KBM-7 (cell line): Measurements from ENCODE around the gene GRIN2C.

Experiments used
- DNase-seq: peaks from one replicate; pipeline ENCODE4 v3.0.0-alpha.2; 2015
- in situ Hi-C: fragments of 300-500 bp; cut with MboI; formaldehyde crosslinking; loops from 2 replicates; pipeline ENCODE4 v1.14.3; 2020; ENCODE audit warnings: low sequenced_read_pairs, low pct_unique_long_range_greater_than_20kb, mixed read lengths

Gene GRIN2C

DNA sequence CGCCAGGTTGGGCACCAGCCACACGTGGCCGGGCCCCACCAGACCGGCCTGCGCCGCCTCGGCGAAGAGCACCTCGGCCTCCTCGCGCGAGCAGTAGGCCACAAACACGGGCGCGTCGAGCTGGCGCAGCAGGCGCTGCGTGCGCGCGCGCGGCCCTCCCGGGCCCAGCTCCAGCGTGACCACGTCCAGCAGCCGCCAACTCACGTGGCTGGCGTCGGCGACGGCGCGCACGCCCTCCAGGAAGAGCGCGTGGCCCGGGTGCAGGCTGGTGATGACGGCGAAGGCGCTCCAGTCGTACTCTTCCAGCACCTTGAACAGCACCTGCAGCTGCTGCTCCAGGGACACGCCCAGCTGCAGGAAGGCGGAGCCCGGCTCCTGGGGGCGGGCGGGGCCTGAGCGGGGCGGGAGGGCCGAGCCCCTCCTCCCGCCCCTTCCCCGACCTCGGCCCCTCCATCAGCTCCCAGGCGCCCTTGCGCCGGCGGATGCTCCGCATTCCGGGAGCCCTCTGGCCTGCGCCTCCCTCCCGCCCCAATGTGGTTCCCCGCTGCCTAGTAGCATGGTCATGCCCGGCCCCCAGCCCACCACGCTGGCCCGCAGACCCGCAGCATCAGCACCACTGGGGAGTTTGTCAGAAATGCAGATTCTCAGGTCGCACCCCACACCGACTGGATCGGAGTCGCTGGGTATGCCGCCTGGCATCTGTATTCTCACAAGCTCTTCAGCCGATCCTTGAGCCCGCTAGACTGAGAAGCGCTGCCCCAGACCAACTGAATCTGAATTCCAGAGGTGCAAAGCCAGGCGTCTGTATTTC lies 7.2 kb downstream of the GRIN2C start:
- no peak for DNase-seq
- in situ Hi-C loops = no loop called here

DNA sequence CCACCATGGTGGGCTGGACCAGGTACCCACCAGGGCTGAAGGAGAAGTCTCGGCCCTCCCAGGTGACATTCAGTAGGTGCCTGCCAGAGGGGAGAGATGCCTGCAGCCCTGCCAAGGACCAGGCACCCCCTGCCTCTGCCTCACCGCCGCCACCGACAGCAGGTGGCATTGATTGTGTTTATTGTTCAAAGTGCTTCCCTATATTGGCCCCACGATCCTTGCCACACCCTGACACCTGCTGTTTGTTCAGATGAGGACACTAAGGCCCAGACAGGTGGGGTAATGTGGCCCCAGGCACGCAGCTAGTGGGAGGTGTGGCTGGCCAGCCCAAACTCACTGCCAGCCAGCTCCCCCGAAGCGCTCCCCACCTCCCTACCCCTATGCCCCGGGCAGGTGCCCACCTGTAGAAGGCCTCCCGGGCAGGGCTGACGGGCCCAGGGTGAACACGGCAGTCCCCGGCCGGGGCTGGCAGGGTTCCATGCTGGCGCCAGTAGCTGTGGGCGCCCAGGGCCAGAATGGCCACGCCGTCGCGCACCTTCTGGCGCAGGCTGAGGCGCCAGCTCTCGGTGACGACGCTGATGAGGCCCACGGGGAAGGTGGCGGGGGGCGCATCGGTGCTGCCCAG lies 8.0 kb downstream of the GRIN2C start:
- in situ Hi-C loops = no loop called here
- DNase-seq = no peak

DNA sequence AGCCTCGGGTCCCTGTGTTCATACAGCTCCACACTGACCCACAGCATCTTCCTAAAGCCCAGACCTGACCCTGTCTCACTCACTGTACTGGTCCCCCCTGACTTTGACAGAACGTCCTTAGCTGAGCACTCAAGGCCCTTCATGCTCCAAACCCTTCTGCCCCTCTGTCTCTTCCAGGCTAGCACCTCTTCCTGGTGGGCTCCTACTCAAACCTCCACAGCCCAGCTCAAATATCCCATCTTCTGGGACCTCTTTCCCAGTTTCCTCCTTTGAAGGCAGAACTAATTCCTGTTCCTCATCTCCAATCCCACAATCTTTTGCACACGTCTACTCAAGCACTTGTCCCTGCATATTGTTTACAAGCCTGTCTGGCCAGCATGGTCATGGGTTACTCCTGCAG lies 8.8 kb downstream of the GRIN2C start:
- in situ Hi-C loops = no loop called here
- DNase-seq = no peak

DNA sequence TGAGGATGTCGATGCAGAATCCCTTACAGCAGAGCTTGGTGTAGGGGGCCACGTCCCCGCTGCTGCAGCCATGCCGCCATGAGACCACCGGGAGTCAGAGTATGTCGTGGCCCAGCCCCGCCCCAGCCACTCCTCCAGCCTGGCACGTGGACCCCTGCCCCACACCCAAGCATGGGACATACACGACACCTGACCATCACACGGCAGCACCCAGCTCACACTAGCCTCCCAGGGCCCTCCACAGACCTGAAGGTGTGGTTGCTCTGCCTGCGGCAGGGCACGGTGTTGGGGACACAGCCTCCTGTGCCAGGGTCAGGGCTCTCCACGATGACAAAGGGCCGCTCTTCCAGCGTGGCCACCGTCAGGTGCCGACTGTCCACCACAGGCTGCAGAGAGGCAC lies 9.4 kb downstream of the GRIN2C start:
- DNase-seq = no peak
- in situ Hi-C loops = no loop called here

DNA sequence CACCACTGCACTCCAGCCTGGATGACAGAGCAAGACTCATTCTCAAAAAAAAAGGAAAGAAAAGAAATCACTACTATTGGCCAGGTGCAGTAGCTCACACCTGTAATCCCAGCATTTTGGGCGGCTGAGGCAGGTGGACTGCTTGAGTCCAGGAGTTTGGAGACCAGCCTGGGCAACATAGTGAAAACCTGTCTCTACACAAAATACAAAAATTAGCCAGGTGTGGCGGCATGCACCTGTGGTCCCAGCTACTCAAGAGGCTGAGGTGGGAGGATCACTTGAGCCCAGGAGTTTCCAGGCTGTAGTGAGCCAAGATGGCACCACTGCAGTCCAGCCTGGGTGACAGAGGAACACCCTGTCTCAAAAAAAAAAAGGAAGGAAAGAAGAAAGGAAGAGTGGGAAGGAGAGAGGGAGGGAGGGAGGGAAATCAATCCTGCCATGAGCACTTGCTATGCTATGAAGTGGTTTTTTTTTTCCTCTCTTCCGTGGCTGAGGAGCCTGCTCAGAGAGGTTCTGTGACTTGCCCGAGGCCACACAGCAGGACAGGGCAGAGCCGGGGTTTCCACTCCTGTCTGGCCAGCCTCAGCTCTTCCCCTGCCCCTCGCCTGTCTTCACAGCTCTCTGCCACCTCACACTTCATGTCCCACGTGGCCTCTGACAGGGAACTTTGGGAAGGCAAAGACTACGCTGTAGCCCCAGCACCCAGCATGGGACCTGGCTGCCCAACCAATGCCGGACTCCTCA lies 10.9 kb downstream of the GRIN2C start:
- in situ Hi-C loops = no loop called here
- DNase-seq = no peak

DNA sequence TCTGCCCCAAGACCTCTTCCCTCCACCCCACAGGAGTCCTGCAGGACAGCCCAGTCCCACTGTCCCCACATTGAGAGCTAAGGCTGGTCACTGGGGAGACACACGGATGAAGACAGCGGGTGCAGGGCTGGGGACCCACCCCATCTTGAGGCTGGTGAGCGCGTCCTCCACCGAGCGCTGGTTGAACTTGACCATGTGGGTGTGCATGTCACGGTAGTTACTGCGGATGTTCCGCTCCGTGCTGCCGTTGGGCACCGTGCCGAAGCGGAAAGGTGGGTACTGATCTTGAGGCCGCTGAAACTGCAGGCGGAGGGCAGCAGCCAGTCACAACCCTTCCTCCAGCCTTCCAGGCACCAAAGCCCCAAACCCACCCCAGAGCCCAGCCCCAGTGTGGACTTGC lies 13.1 kb downstream of the GRIN2C start:
- DNase-seq = no peak
- in situ Hi-C loops = no loop called here

DNA sequence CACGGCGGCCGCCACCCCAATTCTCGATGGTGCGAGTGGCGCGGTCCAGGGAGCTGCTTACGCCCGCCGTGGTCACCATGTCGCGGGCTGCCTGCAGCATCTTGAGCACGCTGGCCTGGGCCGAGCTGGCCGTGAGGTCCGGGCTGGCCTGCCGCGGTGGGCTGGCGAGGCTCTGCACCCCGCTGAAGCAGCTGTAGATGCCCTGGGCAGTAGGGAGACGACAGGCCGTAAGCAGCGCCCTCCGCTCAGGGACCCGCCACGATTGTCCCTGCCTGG lies 16.4 kb downstream of the GRIN2C start:
- no peak for DNase-seq
- in situ Hi-C loops = no loop called here

DNA sequence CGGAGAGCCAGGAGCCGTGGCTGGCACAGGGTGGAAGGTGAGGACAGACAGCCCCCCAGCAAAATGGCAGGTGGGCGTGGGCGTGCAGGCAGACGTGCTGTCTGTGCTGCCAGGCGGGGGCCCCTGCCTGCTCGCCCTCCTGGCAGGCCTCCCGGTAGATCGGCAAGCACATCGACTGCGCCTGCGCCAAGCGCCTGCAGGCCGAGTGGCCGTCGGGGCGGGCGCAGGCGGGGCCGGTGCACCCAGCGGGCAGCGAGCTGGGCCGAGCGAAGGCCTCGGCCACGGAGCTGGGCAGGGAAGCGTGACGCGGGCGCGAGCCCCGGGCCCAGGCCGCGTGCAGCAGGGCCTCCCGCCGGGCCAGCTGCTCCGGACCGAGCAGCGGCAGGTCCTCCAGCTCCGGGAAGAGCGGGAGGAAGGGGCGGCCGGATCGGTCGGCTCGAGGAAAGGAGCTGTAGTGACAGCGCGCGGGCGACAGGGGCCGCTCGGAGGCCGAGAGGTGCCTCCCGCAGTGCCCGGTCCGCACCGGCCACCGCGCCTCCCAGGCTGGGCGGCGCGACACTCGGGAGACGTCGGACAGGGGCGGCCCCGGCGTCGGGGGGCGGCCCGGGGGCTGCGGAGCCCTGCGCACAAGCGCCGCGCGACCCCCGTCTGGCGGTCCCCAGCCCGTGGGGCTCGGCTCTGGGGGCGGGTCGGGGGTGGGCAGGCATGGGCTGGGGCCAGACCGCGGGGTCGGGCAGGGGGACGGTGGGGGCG lies 16.9 kb downstream of the GRIN2C start:
- in situ Hi-C loops = no loop called here
- DNase-seq = no peak

DNA sequence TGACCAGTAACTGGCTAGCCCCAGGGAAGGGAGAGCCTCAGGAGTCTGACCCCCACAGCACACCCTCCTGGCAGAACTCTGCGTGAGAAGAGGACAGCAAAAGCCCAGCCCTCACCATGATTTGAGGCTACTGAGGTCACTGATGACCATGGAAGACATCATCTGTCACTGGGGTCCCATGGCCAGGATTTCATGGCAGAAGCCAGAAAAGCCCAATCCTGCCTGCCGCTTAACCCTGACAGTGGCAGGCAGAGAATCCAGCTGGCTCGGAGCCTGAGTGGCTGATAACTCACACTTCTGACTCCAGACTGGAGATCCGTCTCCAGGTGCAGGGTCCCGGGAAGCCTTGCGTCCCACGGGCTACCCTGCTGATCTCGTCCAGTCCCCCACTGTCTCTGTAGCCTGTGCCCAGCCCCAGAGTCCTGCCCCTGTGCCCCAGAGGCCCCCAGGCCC lies 17.5 kb downstream of the GRIN2C start:
- DNase-seq = no peak
- in situ Hi-C loops = no loop called here

DNA sequence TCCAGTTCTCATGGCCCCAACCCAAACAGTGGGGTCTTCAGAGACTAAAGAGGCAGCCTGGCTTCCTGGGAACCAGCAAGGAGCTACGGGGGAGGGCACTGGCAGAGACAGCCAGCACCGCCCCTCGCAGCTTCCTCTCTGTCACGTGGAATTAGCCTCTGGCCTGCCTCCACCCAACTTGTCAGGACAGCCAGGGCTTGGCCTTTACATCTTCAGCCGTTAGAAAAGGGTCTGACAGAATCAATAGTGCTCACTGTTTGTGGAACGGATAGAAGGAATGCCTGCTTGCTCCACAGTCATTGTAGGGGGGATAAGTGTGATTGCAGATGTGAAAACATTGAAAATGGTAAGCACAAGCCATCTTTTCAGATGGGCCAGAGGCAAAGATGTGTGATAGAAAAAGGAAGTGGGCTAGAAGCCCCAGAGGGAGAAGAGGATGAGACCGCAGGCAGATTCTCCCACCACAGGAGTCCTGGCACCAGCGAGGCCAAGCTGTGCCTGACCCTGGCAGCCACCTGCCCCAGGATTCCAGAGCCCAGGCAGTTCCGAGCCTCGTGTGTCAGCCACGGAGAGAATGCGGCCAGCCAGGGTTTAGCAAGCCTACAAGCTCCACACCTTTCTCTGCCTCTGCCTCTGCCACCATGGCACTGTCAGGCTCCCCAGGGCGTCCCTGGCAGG lies 18.6 kb downstream of the GRIN2C start:
- DNase-seq = peak; percentile 74
- in situ Hi-C loops = no loop called here

DNA sequence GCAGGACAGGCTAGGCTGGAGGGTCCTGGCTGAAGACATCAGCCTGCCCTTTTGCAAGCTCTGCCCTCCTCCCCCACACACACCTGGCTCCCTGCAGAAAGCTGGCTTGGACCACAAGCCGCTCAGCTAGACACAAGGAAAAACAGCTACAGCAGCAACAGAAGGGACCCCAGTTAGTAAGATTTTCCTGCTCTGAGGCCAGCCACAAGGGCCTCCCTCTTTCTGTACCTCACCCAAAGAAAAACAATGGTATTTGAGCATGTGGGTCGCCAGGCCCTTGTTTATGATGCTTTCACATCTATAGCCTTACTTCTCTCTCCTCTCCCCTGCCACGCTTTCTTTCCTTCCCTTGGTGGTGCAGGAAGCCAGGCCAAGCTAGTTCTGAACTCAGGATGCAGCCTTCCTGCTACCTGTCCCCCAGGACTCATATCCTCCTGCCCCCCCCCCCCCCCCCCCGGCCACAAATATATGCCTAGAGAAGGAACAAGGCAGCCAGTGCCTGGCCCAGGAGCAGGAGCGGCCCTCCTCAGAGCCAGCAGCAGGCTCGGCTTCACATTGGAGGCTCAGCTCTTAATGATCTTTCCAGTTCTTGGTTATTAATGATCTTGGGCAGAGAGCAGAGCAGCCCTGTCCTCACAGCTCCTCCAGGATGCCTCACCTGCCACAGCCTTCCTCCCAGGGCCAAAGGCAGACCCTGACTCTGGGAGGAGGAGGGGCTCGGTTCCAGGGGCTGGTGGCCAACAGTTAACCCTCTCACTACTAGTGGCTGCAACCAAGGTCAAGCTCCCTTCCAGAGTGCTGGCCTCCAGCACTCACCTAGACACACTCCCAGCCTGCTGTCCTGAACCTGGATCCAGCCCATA lies 19.5 kb downstream of the GRIN2C start:
- no peak for DNase-seq
- in situ Hi-C loops = no loop called here

DNA sequence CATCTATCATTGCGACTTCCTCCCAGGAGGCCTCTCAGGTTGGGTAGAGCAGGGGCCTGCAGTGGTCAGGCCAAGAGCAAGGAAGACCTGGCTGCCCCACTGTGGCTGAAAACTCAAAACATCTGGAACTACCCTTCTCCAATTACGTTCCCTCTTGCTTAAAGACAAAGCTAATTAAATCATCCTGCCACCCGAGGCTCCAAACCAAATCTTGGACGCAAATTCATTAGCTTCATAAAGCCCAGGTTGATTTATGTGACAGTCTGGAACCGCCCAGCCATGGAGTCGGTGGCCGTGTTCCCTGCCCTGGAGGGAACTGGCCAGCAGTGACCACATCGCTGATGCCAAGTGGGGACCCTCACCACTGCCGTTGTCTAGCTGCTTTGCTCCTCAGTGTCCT lies 21.4 kb downstream of the GRIN2C start:
- in situ Hi-C loops = no loop called here
- DNase-seq = no peak

DNA sequence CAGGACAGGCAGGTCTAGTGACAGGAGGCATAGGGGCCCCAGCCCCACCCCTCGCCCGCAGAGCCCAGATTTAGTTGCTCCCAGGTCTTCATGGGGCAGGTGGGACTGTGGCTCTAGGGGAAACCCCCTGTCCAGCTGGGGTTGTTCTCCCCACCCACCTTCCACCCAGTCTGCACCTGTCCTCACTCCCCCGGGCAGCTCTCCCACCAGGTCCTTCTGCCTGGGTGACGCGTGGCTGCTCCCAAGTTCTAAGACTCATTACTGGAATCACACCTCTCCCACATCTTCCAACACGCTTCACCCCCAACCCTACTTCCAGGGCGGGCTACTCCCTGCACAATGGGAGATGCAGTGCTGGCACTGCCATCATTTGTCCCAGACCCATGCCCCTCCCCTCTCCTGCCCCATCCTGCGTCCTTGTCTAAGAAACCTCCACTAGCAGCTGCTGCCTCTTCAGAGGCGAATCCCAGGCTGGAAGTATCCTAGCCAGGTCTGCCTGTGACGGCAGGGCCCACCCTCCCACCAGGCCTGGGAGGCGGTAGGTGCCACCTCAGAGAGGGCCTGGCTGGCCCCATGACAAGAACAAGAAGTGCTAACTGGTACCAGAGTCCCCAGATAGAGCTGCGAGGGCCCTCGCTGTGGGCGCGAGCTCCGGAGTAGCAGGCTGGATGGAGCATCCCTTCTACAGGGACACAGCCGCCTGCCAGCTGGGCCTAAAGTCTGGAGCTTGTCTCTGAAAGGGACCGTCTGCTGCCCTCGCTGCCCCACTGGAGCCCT lies 22.8 kb downstream of the GRIN2C start:
- in situ Hi-C loops = no loop called here
- DNase-seq = no peak

DNA sequence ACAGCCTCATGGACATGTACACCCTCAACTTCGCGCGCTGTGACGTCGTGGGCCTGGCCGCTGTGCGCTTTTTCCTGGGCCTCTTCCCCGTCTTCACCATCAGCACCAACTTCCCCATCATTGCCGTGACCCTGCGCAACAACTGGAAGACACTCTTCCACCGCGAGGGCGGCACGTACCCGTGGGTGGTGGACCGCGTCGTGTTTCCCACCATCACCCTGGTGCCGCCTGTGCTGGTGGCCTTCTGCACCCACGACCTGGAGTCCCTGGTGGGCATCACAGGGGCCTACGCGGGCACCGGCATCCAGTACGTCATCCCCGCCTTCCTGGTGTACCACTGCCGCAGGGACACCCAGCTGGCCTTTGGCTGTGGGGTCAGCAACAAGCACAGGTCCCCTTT lies 23.5 kb downstream of the GRIN2C start:
- in situ Hi-C loops = no loop called here
- DNase-seq = no peak

DNA sequence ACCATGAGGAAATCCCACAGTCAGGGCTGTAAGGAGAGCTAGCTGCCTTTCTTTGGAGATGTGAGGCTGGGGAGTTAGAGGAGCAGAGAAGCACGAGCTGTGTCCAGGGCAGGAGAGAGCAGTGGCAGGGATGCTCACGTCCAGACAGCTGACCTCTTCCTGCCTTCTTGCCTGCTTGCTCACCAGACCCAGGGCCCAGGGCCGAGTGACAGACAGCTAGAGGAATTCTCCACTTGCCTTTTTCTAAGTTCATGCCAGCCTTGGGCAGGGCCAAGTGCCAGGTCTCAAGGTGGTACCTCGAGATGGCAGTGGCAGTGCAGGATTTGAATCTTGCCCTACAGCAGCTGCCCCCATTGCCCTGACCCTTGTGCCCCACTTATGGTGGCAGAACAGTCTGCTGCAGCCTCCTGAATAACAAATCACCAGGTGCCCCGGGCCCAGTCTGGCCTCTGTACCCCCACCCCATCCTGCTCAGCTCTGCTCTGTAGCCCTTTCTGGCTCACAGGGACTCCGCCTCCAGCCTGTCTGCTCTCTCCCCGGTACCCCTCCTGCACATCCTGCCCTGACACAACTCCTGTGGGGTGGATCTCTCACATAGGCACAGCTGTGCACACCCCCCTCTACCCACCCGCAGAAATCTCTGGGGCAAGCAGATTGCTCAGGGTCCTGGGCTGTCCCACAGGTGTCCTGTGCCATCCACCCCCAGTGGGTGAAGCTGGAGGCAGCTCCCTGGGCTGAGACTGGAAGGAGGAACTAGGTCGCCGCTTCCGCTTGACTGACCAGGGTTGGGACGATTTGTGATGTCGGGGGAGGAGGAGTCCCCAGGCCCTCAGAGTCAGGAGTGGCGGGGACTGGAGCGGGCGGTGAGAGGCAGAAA lies 25.9 kb downstream of the GRIN2C start:
- peak; percentile 88 for DNase-seq

DNA sequence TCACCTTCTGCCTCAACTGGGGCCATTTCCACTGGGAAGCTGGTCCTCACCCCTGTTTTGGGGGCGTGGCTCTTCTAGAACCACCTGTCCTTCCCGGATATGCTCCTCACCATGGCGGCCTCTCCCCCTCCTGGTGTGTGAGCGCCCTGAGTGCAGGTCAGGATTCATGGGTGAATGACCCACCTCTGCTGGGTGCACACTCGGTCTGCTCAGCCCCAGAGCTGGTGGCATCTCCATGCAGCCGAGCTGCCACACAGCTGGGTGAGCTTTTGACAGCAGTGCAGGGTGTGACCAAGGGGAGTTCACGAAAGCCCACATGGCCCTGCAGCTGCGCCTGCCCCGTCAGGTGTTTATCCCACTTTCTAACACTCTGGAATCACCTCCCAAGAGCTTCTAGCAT lies 27.3 kb downstream of the GRIN2C start:
- DNase-seq = no peak
- in situ Hi-C loops = no loop called here

More for the DNA sequence above, 25.9 kb downstream of the GRIN2C start:
- in situ Hi-C loops = no loop called here
